ENCODE data around the gene RNF175.
"Not testable (repeated sequence)": the region's sequence is repeated elsewhere in the genome, so short reads cannot be mapped to it uniquely, and the experiment has no call there.

RNF175 gene

DNA sequence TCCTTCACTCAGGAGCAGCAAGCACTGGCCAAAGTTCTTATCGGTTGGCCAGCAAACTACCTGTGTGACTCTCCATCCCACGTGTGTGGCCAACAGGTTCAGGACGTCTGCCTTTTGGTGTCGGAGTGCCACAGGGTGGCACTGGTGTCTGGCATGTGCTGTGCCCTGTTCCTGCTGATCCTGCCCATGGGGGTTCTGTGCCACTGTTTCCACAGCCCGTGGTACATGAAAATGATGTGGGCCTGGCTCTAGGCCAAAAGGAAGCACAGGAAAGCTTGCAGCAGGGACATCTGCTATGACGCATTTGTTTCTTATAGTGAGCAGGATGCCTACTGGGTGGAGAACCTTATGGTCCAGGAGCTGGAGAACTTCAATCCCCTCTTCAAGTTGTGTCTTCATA lies 80.3 kb downstream of the RNF175 start:
- DNase-seq (ENCODE audit: low spot score) = no peak
- TF ChIP-seq, protein P1, sequence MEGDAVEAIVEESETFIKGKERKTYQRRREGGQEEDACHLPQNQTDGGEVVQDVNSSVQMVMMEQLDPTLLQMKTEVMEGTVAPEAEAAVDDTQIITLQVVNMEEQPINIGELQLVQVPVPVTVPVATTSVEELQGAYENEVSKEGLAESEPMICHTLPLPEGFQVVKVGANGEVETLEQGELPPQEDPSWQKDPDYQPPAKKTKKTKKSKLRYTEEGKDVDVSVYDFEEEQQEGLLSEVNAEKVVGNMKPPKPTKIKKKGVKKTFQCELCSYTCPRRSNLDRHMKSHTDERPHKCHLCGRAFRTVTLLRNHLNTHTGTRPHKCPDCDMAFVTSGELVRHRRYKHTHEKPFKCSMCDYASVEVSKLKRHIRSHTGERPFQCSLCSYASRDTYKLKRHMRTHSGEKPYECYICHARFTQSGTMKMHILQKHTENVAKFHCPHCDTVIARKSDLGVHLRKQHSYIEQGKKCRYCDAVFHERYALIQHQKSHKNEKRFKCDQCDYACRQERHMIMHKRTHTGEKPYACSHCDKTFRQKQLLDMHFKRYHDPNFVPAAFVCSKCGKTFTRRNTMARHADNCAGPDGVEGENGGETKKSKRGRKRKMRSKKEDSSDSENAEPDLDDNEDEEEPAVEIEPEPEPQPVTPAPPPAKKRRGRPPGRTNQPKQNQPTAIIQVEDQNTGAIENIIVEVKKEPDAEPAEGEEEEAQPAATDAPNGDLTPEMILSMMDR (IDR thresholded peaks at IDR 0.05; ENCODE audit: extremely low read depth, missing control alignments) = no peak

DNA sequence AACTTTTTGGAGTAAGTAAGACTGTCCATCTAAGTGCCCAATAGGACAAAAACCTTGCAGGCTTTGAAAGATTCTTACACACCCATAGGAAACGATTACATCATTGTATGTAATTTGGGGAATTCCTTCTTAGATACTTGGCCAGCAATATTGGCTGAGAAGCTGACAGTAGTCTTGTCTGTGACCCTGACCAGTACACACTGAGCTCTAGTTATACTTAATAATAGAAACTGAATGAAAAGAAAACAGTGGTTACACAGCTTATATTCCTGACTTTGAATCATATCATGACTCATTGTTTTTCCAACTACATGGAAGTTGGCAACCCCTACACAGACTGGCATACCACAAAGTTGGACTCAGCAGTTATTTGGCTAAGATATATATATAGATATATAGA lies 82.8 kb downstream of the RNF175 start:
- TF ChIP-seq, protein P1 (IDR thresholded peaks at IDR 0.05; ENCODE audit: extremely low read depth, missing control alignments) = no peak
- no peak for DNase-seq (ENCODE audit: low spot score)

DNA sequence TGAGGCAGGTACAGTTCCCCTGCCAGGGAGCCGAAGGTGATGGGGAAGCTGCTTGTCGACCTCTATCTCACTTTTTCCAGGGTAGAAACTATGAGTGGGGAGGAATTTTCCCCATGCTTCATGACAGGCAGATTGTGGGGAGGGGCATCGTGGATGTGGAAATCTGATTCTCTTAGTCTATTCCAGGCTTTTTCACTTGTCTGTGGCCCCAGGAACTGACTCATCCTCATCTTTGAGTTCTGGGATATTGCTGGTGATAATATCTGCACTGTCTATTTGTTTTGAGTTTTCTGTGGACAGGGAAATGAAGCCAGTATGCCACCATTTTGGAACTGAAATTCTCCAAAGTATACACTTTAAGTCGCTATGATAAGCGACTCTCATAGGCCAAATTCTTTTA lies 83.3 kb downstream of the RNF175 start:
- TF ChIP-seq, protein P1 (IDR thresholded peaks at IDR 0.05; ENCODE audit: extremely low read depth, missing control alignments) = no peak
- no peak for DNase-seq (ENCODE audit: low spot score)

DNA sequence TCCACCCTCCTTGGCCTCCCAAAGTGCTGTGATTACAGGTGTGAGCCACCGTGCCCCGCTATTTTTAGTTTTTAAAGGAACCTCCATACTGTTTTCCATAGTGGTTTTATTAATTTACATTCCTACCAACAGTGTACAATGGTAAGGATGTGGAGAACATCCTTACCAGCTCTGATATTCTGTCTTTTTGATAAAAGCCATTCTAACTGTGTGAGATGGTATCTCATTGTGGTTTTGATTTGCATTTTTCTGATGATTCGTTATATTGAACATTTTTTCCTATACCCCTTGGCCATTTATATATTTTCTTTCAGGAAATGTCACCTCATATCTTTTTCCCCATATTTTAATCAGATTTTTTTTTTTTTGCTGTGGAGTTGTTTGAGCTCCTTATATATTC lies 90.0 kb downstream of the RNF175 start:
- no peak for DNase-seq (ENCODE audit: low spot score)

DNA sequence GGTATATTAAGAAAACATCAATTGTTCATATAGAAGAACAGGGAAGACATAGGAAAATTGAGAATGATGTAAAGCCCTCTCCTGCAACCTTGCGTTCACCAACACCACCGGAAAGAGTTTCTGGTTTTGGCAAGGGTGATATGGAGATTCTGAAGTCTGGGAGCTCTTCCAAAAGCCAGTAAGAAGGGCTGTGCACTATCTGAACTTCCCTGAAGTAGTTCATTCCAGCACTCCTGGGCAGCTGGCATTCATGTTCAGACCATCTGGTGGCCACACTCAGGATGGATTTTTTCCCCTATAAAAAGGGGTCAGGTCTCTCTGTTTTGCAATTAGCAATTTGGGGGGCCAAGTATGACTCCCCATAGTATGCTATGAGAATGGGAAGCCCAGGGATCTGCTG lies 91.2 kb downstream of the RNF175 start:
- TF ChIP-seq, protein P1 (IDR thresholded peaks at IDR 0.05; ENCODE audit: extremely low read depth, missing control alignments) = no peak
- DNase-seq (ENCODE audit: low spot score) = no peak

More for the DNA sequence above, 90.0 kb downstream of the RNF175 start:
- TF ChIP-seq, protein P1 (IDR thresholded peaks at IDR 0.05; ENCODE audit: extremely low read depth, missing control alignments) = no peak

DNA sequence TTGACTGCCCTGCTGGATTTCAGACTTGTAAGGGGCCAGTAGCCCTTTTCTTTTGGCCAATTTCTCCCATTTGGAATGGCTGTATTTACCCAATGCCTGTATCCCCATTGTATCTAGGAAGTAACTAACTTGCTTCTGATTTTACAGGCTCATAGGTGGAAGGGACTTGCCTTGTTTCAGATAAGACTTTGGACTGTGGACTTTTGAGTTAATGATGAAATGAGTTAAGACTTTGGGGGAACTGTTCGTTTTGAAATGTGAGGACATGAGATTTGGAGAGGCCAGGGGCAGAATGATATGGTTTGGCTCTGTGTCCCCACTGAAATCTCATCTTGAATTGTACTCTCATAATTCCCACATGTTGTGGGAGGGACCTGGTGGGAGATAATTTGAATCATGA lies 93.3 kb downstream of the RNF175 start:
- DNase-seq (ENCODE audit: low spot score) = not testable (repeated sequence)

DNA sequence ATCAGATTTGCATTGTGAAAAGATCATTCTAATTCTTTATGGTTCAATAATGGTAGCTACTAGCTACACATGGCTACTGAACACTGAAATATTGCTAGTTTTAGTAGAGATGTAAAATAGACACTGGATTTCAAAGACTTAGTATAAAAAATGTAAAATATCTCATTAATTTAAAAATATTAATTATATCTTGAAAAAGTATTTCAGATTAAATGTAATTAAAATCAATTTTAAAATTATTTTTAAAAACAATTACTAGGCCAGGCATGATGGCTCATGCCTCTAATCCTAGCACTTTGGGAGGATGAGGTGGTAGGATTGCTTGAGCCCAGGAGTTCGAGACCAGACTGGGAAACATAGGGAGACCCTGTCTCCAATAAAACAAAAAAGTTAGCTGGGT lies 96.2 kb downstream of the RNF175 start:
- TF ChIP-seq, protein P1 (IDR thresholded peaks at IDR 0.05; ENCODE audit: extremely low read depth, missing control alignments) = no peak
- DNase-seq (ENCODE audit: low spot score) = no peak

DNA sequence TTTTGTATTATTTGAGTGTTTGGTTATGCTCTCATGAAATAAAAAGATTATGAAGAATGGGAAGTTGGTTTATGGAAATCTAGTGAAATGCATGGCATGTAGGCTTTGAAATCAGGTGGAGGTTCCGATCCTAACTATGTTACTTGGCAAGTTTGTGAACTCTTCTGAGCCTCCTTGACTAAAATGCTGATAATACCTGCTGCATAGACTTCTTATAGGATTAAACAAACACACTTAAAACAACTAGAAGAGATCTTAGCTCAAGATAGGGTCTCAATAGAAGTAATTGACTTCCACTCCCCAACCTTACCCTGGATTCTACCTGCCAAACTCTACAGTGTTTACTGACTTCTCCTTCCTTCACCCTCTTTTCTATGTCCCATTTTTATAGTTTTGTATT lies 97.9 kb downstream of the RNF175 start:
- TF ChIP-seq, protein P1 (IDR thresholded peaks at IDR 0.05; ENCODE audit: extremely low read depth, missing control alignments) = no peak
- DNase-seq (ENCODE audit: low spot score) = no peak

All from GM20000 (cell line).